H4 (cell line): ENCODE results near the gene HSPA9. TPM values are rescaled to one million over a fixed set of nuclear protein-coding genes. Genes with fewer than 3 reads are reported as not detected.

Experiments used
- DNase-seq: peaks from one replicate; pipeline ENCODE4 v3.0.0-alpha.2; 2015; ENCODE audit warnings: low spot score
- total RNA-seq: library from RNA; depleted of rRNA; stranded (reverse); fragments of >200 nt; shearing (Covaris generic); gene quantifications from 2 replicates; pipeline ENCODE4 v1.2.3, GENCODE V29; 2014

The HSPA9 gene
- total RNA-seq, 1 experiment from 2014 or later: 647 TPM

GRCh38 chr5:138595180-138595795, 20.1 kb upstream of the HSPA9 start:
- no peak for DNase-seq

DNA sequence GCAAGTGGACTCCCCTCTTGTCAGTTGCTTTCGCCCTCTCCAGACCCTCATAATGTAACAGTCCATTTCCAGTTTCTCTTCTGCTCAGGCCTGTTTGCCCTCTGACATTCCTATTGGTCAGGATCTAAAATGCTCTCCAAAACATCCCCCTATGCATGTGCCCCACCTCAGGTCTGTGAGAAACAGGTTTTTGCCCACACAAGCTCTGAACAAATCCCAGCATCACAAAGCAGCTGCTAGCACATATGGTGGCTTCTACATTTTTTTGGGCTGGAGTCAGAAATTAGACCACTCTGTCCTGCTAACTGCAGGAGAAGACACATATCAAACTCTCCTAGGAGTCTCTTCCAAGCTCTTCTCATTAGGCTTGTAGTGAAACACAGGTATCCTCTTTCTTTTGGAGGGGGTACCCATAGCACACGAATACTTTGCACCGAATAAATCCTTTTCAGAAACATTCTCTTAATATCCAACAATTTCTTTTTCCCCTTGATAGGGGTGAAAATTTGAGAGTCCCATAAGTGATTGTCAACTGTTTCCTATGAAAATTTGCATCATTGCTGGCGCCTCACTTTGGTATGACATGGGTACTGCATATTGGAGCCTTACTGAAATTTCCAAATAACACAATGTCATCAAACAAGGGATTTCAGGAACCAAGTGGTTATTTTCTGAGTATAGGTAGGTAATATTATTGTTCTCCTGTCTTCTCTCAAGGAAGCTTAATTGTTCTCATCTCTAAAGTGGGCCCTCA, 19.3 kb upstream of the HSPA9 start:
- no peak for DNase-seq

DNA sequence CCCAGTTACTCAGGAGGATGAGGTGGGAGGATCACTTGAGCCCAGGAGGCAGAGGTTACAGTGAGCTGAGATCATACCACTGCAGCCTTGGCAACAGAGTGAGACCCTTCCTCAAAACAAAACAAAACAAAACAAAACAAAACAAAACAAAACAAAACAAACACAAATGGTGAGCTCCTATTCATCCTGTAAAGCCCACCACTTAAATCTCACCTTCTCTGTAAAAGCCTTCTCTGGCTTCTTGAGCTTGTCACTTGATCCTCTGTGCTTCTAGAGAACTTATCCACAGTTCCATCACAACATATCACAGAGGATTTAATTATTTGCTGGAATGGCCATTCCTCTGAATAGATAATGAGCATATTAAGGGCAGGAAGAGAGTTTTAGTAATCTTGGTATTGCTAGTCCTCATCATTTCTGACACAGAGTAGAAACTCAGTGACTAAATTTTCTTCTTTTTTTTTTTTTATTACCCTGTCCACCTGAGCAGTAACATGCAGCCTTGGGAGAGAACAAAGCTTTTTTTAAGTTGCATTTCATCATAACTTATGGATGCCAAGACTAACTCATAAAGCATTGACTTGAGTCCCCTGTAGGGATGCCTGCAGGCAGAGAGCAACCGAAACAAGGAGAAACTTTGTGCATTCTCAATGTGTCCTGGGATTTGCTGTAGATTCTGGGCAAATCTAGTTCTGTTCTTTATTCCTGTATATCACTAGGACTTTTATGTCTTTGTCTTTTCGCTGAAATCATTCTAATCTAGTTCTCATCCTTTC, 13.0 kb upstream of the HSPA9 start:
- DNase-seq: no peak

DNA sequence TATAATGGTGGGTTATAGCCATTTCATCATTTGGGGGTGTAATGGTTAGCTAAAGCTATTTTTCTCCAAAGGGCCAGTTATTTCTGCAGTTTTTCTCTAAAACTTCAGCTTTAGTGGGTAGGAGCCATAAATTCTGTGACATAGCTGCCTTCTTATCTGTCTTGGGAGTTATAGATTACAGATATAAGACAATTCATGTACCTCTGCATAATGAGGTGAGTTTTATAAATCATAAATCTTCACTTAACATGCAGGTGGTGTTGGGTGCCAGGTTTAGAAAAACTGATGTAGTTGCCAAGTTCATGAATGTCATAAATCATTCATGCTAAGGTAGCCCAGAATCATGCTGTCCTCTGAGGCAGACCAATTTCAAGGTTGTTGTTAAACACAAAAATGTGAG, 10.0 kb upstream of the HSPA9 start:
- no peak for DNase-seq

DNA sequence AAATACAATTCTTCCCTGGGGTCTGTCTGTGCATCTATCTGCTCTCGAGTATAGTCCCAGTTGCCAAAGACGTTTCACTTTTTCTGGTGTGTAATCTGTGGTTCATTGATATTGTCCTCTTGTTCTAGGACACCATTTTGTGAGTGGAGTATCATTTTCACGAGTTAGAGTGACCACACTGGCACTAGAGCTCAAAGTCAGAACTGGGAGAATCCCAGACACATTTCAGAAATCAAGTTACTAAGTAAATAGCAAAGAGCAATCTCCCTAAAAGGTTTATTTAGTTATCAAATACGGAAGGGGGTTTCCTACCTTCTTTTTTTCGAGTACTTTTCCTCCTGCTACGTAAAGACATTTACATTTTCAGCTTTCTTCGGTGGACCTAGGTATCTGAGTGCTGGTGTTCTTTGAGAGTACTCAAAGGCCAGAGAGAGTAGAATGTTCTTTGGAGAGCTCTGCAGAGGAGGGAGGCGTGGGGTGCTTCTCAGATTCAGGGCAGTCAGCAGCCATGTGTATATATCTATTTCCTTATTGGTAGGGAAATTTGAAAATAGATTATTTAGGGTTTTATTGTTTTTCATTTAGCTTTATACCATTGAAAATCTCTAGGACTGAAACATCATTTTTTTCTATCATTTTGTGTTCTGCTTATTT, 8.9 kb upstream of the HSPA9 start:
- DNase-seq: no peak

GRCh38 chr5:138582959-138583358, 7.8 kb upstream of the HSPA9 start:
- no peak for DNase-seq

GRCh38 chr5:138580777-138581176, 5.6 kb upstream of the HSPA9 start:
- no peak for DNase-seq

DNA sequence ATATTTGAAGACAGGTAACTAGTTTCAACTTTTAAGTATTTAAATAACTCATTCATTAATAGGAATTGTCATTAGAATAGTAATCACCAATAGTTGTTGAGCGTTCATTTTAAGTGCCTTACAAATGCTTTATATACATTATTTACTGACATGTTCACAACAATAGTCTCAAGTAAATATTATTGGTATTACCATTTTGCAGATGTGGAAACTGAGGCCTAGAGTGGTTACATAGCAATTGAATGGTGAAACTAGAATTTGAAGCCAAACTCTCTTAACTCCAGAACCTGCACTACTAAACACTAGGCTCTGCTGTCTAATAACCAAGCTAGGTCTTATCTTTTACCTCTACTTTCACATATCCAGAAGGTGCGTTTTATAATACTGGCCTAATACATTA, 4.8 kb upstream of the HSPA9 start:
- DNase-seq: no peak

GRCh38 chr5:138579517-138579863, 4.3 kb upstream of the HSPA9 start:
- DNase-seq: no peak

DNA sequence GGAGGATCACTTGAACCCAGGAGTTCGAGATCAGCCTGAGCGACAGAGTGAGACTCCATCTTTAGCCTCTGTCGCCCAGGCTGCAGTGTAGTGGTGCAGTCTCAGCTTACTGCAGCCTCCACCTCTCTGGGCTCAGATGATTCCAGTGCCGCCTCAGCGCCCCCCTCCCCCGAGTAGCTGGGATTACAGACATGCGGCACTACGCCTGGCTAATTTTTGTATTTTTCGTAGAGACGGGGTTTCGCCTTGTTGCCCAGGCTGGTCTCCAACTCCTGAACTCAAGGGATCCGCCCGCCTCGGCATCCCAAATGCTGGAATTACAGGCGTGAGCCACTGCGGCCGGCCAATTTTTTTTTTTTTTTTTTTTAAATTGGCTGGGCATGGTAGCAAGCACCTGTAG, 2.3 kb upstream of the HSPA9 start:
- no peak for DNase-seq

DNA sequence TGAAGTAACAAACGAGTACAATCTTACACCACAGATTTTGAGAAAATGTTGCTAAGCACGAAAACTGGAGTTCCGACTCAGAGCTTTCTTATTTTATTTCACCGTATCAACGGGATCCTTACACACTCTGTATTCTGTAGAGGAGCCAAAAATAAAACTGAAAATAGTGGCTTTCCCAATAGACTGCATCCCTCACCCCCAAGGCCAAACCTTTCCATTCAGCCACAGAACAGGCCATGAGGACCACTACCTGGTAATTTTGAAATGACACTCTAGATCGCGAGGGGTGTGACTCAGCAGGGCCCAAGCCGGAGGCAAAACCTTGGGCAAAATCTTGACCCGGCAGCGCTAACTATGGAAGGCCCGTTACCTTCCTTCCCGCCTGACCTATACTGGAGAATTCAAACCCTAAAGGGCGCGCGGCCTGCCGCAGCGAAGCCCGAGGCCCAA, 432 bp downstream of the HSPA9 start:
- no peak for DNase-seq

GRCh38 chr5:138573949-138574670, 1.1 kb downstream of the HSPA9 start:
- DNase-seq: no peak

DNA sequence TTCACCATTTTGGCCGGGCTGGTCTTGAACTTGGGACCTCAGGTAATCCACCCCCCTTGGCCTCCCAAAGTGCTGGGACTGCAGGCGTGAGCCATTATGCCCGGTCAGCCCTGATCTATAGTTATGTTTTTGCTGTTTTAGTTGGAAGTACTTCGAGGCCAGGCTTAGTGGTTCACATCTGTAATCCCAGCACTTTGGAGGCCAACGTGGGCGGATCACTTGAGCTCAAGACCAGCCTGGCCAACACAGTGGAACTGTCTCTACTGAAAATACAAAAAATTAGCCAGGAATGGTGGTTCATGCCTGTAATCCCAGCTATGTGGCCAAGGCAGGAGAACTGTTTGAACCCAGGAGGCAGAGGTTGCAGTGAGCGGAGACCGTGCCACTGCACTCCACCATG, 2.0 kb downstream of the HSPA9 start:
- DNase-seq: no peak

GRCh38 chr5:138570871-138571270, 4.3 kb downstream of the HSPA9 start:
- no peak for DNase-seq

DNA sequence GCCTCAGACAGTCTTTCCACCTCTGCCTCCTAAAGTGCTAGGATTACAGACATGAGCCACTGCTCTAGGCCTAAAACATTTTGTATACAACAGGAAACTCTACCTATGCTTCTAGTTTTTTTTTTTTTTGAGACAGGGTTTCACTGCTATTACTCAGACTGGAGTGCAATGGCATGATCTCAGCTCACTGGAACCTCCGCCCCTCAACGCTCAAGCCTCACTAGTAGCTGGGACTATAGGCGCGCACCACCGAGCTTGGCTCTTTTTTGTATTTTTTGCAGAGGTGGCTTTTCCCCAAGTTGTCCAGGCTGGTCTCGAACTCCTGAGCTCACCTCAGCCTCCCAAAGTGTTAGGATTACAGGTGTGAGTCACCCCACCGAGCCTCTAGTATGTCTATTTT, 5.4 kb downstream of the HSPA9 start:
- DNase-seq: no peak

DNA sequence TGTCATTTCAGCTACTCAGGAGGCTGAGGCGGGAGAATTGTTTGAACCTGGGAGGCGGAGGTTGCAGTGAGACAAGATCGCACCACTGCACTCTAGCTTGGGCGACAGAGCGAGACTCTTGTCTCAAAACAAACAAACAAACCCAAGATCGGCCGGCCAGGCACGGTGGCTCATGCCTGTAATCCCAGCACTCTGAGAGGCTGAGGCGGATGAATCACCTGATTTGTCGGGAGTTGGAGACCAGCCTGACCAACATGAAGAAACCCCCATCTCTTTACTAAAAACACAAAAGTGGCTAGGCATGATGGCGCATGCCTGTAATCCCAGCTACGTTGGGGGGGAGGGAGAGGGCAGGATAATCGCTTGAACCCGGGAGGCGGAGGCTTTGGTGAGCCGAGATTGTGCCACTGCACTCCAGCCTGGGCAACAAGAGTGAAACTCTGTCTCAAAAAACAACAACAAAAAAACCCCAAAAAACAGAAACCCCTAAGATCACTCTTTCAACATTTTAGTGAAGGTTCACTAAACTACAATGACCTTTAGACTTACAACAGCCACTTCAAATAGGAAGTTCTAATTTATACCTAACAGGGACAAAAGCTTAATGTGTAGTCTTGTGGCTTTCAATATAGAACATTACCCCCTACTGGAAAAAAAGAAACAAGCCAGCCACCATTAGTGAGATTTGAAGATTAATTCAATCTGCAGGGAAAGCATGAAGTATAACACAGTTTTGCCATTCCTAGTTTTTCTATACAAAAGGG, 7.0 kb downstream of the HSPA9 start:
- DNase-seq: no peak

- DNase-seq: no peak
Measured at GRCh38 chr5:138566792-138567191, 8.4 kb downstream of the HSPA9 start.

DNA sequence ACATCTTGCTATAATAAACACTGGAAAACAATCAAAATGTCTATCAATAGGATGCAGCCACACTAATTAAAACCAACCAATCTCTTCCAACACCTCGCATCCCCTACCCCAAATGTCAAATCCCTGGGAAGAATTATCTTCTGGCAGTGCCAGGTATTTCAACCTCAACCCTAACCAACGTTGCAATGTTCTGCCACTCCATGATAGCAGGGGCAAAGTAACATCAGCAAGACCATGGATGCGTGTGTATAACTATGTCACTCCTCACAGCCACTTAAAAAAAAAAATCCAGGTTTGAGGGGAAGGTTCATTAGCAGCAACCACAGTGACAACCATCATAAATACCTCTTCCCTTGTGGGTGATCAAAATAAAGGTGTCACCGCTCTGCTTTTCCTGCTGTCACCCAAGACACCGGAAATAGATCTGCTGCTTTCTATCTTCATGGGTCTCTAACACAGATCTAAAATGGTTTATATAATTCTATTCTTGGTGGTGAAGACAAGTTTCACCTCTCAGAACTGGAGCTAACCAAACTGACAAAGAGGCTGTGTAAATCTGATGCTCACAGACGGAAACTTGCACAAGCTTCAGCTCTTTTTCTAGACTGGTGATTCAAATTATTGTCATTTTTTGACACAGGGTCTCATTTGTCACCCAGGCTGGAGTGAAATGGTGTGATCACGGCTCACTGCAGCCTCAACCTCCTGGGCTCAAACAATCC, 9.9 kb downstream of the HSPA9 start:
- DNase-seq: no peak

GRCh38 chr5:138564242-138564641, 11.0 kb downstream of the HSPA9 start:
- no peak for DNase-seq
